HUES48 (cell line): Measurements from ENCODE around the gene ZBTB7B.

ENCODE experiments used
- H3K27ac ChIP-seq: one replicate; pipeline ENCODE4 v1.7.0; 2013; ENCODE audit warnings: low read depth, low read length, inconsistent platforms
- H3K27me3 ChIP-seq: 2 replicates; pipeline ENCODE4 v1.6.1; 2013; ENCODE audit warnings: mild to moderate bottlenecking, low read length; ENCODE audit not compliant: control insufficient read depth, insufficient read depth
- H3K36me3 ChIP-seq: 2 replicates; pipeline ENCODE4 v1.6.1; 2013; ENCODE audit warnings: low read length; ENCODE audit not compliant: control insufficient read depth, insufficient read depth
- H3K4me1 ChIP-seq: 2 replicates; pipeline ENCODE4 v1.6.1; 2013; ENCODE audit warnings: mild to moderate bottlenecking, low read length; ENCODE audit not compliant: control insufficient read depth, insufficient read depth
- H3K4me3 ChIP-seq: 2 replicates; pipeline ENCODE4 v1.5.1; 2013; ENCODE audit warnings: mild to moderate bottlenecking, low read depth, low read length
- H3K9ac ChIP-seq: 2 replicates; pipeline ENCODE4 v1.6.1; 2013; ENCODE audit warnings: mild to moderate bottlenecking, low read depth, low read length, moderate library complexity
- H3K9me3 ChIP-seq: 2 replicates; pipeline ENCODE4 v1.6.1; 2013; ENCODE audit warnings: low read length; ENCODE audit not compliant: control insufficient read depth, insufficient read depth

ZBTB7B gene

GRCh38 chr1:155000411-155000725, 2.2 kb upstream of the ZBTB7B start:
- H3K4me1 ChIP-seq = peaks cover 12% of the 10 kb centered on the region
- H3K4me3 ChIP-seq = peak overlapping the region; percentile 68
- H3K27ac ChIP-seq = peak overlapping the region; percentile 92
- 0 out of 2 replicates have a peak, but pooled peaks cover 3% of the 10 kb centered on the region for H3K27me3 ChIP-seq
- peak overlapping the region; percentile 83 for H3K9ac ChIP-seq
- no peaks in the 10 kb centered on the region for H3K36me3 ChIP-seq
- no peaks in the 10 kb centered on the region for H3K9me3 ChIP-seq

- H3K4me1 ChIP-seq = peaks cover 14% of the 10 kb centered on the region
- H3K27me3 ChIP-seq = 0 out of 2 replicates have a peak, but pooled peaks cover 3% of the 10 kb centered on the region
- H3K4me3 ChIP-seq = peak overlapping the region; percentile 68
- peak overlapping the region; percentile 92 for H3K27ac ChIP-seq
- H3K9ac ChIP-seq = peak overlapping the region; percentile 83
- no peaks in the 10 kb centered on the region for H3K36me3 ChIP-seq
- H3K9me3 ChIP-seq = no peaks in the 10 kb centered on the region
Measured at GRCh38 chr1:155000726-155001424, 1.7 kb upstream of the ZBTB7B start.

- Histone ChIP-seq H3K9ac (peak overlapping the region; percentile 83; the same call in 1 of the 2 replicates), H3K27ac (peak overlapping the region; percentile 92), H3K9me3 (no peaks in the 10 kb centered on the region), H3K27me3 (0 out of 2 replicates have a peak, but pooled peaks cover 3% of the 10 kb centered on the region), H3K4me3 (peak overlapping the region; percentile 68), H3K4me1 (peaks cover 14% of the 10 kb centered on the region), H3K36me3 (no peaks in the 10 kb centered on the region)
Measured at GRCh38 chr1:155001425-155001674, 1.3 kb upstream of the ZBTB7B start.

- Histone ChIP-seq H3K27me3 (0 out of 2 replicates have a peak, but pooled peaks cover 3% of the 10 kb centered on the region), H3K9me3 (no peaks in the 10 kb centered on the region), H3K27ac (peak overlapping the region; percentile 92), H3K4me1 (peaks cover 14% of the 10 kb centered on the region), H3K9ac (peak overlapping the region; percentile 83; the same call in 1 of the 2 replicates), H3K36me3 (no peaks in the 10 kb centered on the region), H3K4me3 (peak overlapping the region; percentile 68)
Measured at GRCh38 chr1:155001675-155002463, 733 bp upstream of the ZBTB7B start.

GRCh38 chr1:155003227-155003765, 694 bp downstream of the ZBTB7B start:
- Histone ChIP-seq H3K27ac (peak overlapping the region; percentile 81), H3K36me3 (no peaks in the 10 kb centered on the region), H3K9me3 (no peaks in the 10 kb centered on the region), H3K4me3 (peak overlapping the region; percentile 84), H3K4me1 (peaks cover 14% of the 10 kb centered on the region), H3K9ac (peak overlapping the region; percentile 64; the same call in 1 of the 2 replicates), H3K27me3 (no peaks in the 10 kb centered on the region)

GRCh38 chr1:155003766-155004351, 1.3 kb downstream of the ZBTB7B start:
- H3K4me1 ChIP-seq = peaks cover 14% of the 10 kb centered on the region
- peak overlapping the region; percentile 64; the same call in 1 of the 2 replicates for H3K9ac ChIP-seq
- no peaks in the 10 kb centered on the region for H3K9me3 ChIP-seq
- H3K36me3 ChIP-seq = no peaks in the 10 kb centered on the region
- no peaks in the 10 kb centered on the region for H3K27me3 ChIP-seq
- H3K27ac ChIP-seq = peak overlapping the region; percentile 81
- peak overlapping the region; percentile 84 for H3K4me3 ChIP-seq

GRCh38 chr1:155004352-155005075, 1.9 kb downstream of the ZBTB7B start:
- no peaks in the 10 kb centered on the region for H3K27me3 ChIP-seq
- H3K27ac ChIP-seq = peak overlapping the region; percentile 81
- H3K4me3 ChIP-seq = peak overlapping the region; percentile 84
- no peaks in the 10 kb centered on the region for H3K36me3 ChIP-seq
- H3K9me3 ChIP-seq = no peaks in the 10 kb centered on the region
- peaks cover 14% of the 10 kb centered on the region for H3K4me1 ChIP-seq
- H3K9ac ChIP-seq = peak overlapping the region; percentile 55; the same call in 1 of the 2 replicates

- peak overlapping the region; percentile 81 for H3K27ac ChIP-seq
- H3K27me3 ChIP-seq = no peaks in the 10 kb centered on the region
- H3K36me3 ChIP-seq = no peaks in the 10 kb centered on the region
- H3K9ac ChIP-seq = 0 out of 2 replicates have a peak overlapping the region, but pooled peaks have one; percentile 55
- peak overlapping the region; percentile 84; the same call in 1 of the 2 replicates for H3K4me3 ChIP-seq
- peaks cover 17% of the 10 kb centered on the region for H3K4me1 ChIP-seq
- H3K9me3 ChIP-seq = no peaks in the 10 kb centered on the region
Measured at GRCh38 chr1:155005076-155006011, 2.7 kb downstream of the ZBTB7B start.

- Histone ChIP-seq H3K9ac (no peak overlapping the region), H3K36me3 (no peaks in the 10 kb centered on the region), H3K27ac (no peak overlapping the region), H3K4me1 (peaks cover 17% of the 10 kb centered on the region), H3K9me3 (no peaks in the 10 kb centered on the region), H3K4me3 (no peak overlapping the region), H3K27me3 (no peaks in the 10 kb centered on the region)
Measured at GRCh38 chr1:155006601-155007101, 4.0 kb downstream of the ZBTB7B start.
